Mesenchymal stem cell (in vitro differentiated cells and primary cell): ENCODE data around the gene SAGE1. TPM values are rescaled to one million over a fixed set of nuclear protein-coding genes. Genes with fewer than 3 reads are reported as not detected.
"Not testable (repeated sequence)": the region's sequence is repeated elsewhere in the genome, so short reads cannot be mapped to it uniquely, and the experiment has no call there.

Experiments
- DNase-seq: peaks from one replicate; pipeline ENCODE4 v3.0.0-alpha.2; 2013
- H2AFZ ChIP-seq: one replicate; pipeline ENCODE4 v1.6.1; 2013; ENCODE audit warnings: low read depth, mild to moderate bottlenecking, control low read depth, inconsistent platforms, low read length, moderate library complexity
- H2AK5ac ChIP-seq: 2 replicates; pipeline ENCODE4 v1.6.1; 2013; ENCODE audit warnings: low read length, moderate library complexity, mild to moderate bottlenecking, inconsistent platforms; ENCODE audit not compliant: severe bottlenecking
- H2BK120ac ChIP-seq: one replicate; pipeline ENCODE4 v1.6.1; 2013; ENCODE audit warnings: low read depth, mild to moderate bottlenecking, inconsistent platforms, low read length, moderate library complexity
- H2BK12ac ChIP-seq, 2 experiments: one replicate each; pipeline ENCODE4 v1.6.1; 2013; ENCODE audit warnings: inconsistent platforms in 2 of 2, low read length in 2 of 2, mild to moderate bottlenecking in 2 of 2, moderate library complexity in 2 of 2, control low read depth in 1 of 2
- H2BK15ac ChIP-seq: one replicate; pipeline ENCODE4 v1.6.1; 2013; ENCODE audit warnings: mild to moderate bottlenecking, low read depth, inconsistent platforms; ENCODE audit not compliant: poor library complexity, severe bottlenecking
- H2BK5ac ChIP-seq: 2 replicates; pipeline ENCODE4 v1.6.1; 2013; ENCODE audit warnings: low read depth, mild to moderate bottlenecking, low read length, control low read depth, inconsistent platforms; ENCODE audit not compliant: poor library complexity, severe bottlenecking
- H3K14ac ChIP-seq, 2 experiments: one replicate each; pipeline ENCODE4 v1.6.1; 2013; ENCODE audit warnings: inconsistent platforms in 2 of 2, low read length in 2 of 2, control low read depth in 1 of 2, mild to moderate bottlenecking in 1 of 2, moderate library complexity in 1 of 2
- H3K18ac ChIP-seq, 2 experiments: one replicate each; pipeline ENCODE4 v1.6.1; 2013; ENCODE audit warnings: inconsistent platforms in 2 of 2, low read length in 2 of 2, control low read depth in 1 of 2, low read depth in 1 of 2, mild to moderate bottlenecking in 1 of 2
- H3K23ac ChIP-seq, 2 experiments: one replicate each; pipeline ENCODE4 v1.6.1; 2013; ENCODE audit warnings: inconsistent platforms in 2 of 2, low read length in 2 of 2, mild to moderate bottlenecking in 2 of 2, moderate library complexity in 2 of 2, control low read depth in 1 of 2
- H3K27ac ChIP-seq: 2 replicates; pipeline ENCODE4 v1.5.1; 2013; ENCODE audit warnings: mild to moderate bottlenecking, moderate library complexity, low read length, control low read depth, inconsistent platforms; ENCODE audit not compliant: poor library complexity, severe bottlenecking
- H3K27me3 ChIP-seq, 2 experiments: 2 replicates each; pipeline versions ENCODE4 v1.6.1 to v1.7.0; 2013; ENCODE audit warnings: low read length in 2 of 2, mild to moderate bottlenecking in 2 of 2, moderate library complexity in 2 of 2, control low read depth in 1 of 2, inconsistent platforms in 1 of 2; ENCODE audit not compliant: control insufficient read depth in 1 of 2, insufficient read depth in 1 of 2
- H3K36me3 ChIP-seq, 2 experiments: 2 replicates each; pipeline versions ENCODE4 v1.6.1 to v1.7.0; 2013; ENCODE audit warnings: low read length in 2 of 2, control low read depth in 1 of 2, inconsistent platforms in 1 of 2, low read depth in 1 of 2, mild to moderate bottlenecking in 1 of 2; ENCODE audit not compliant: insufficient read depth in 2 of 2, control insufficient read depth in 1 of 2
- H3K4ac ChIP-seq, 2 experiments: one replicate each; pipeline ENCODE4 v1.6.1; 2013; ENCODE audit warnings: inconsistent platforms in 2 of 2, low read length in 2 of 2, mild to moderate bottlenecking in 2 of 2, moderate library complexity in 2 of 2, control low read depth in 1 of 2, low read depth in 1 of 2
- H3K4me1 ChIP-seq: 2 replicates; pipeline ENCODE4 v1.6.1; 2013; ENCODE audit warnings: low read depth, low read length, control low read depth; ENCODE audit not compliant: control insufficient read depth, insufficient read depth
- H3K4me2 ChIP-seq: 2 replicates; pipeline ENCODE4 v1.6.1; 2013; ENCODE audit warnings: low read length, mild to moderate bottlenecking, inconsistent platforms; ENCODE audit not compliant: poor library complexity, severe bottlenecking
- H3K4me3 ChIP-seq, 2 experiments: 2 replicates each; pipeline versions ENCODE4 v1.5.1 to v1.7.0; 2013; ENCODE audit warnings: low read length in 2 of 2, mild to moderate bottlenecking in 2 of 2, control low read depth in 1 of 2, low read depth in 1 of 2; ENCODE audit not compliant: insufficient read depth in 1 of 2
- H3K79me1 ChIP-seq: replicated peaks from 2 replicates; pipeline ENCODE4 v1.6.1; 2013; ENCODE audit warnings: mild to moderate bottlenecking, control low read depth, low read length, inconsistent platforms; ENCODE audit not compliant: poor library complexity, severe bottlenecking
- H3K9ac ChIP-seq: 2 replicates; pipeline ENCODE4 v1.7.0; 2013; ENCODE audit warnings: mild to moderate bottlenecking, low read length, moderate library complexity
- H3K9me3 ChIP-seq: 2 replicates; pipeline ENCODE4 v1.7.0; 2013; ENCODE audit warnings: mild to moderate bottlenecking, low read length; ENCODE audit not compliant: control insufficient read depth
- H4K8ac ChIP-seq: one replicate; pipeline ENCODE4 v1.6.1; 2013; ENCODE audit warnings: inconsistent platforms, mild to moderate bottlenecking, low read length, moderate library complexity
- H4K91ac ChIP-seq: one replicate; pipeline ENCODE4 v1.6.1; 2013; ENCODE audit warnings: mild to moderate bottlenecking, low read length, inconsistent platforms
- whole genome bisulfite sequencing: methylation state at CpG from one replicate; pipeline ENCODE4 v1.1.7; 2013; ENCODE audit warnings: mixed read lengths; 5-methylcytosine and 5-hydroxymethylcytosine counted together
- polyA plus RNA-seq, 2 experiments: library from polyadenylated mRNA; stranded (reverse); fragments of 200-250 nt; gene quantifications; one replicate each; pipeline ENCODE4 v1.2.3, GENCODE V29; 2013

The SAGE1 gene
- polyA plus RNA-seq (2013, experiment 1 of 2): not detected
- polyA plus RNA-seq (2013, experiment 2 of 2): not detected

GRCh38 chrX:135893294-135893817, at the start of gene SAGE1, which contains the start of gene CT45A10:
TSS of gene SAGE1 (plus strand) at chrX:135893716. CDS start at chrX:135896243, 2,527 bp downstream.
TSS of gene CT45A10 (minus strand) at chrX:135893444. CDS start at chrX:135885344, 8,100 bp downstream.
- no peak for DNase-seq
- no peaks in the 10 kb centered on the region for H3K27me3 ChIP-seq
- no peak within 1 kb of the TSS for H2BK120ac ChIP-seq
- WGBS: 83% methylated on average over 19 of the region's 22 CpGs
- H4K91ac ChIP-seq: no peak within 1 kb of the TSS
- no peak within 1 kb of the TSS for H3K23ac ChIP-seq
- no peak within 1 kb of the TSS for H3K9ac ChIP-seq
- no peak within 1 kb of the TSS for H3K18ac ChIP-seq
- H3K79me1 ChIP-seq: no peaks in the 10 kb centered on the region
- H3K4me1 ChIP-seq: no peaks in the 10 kb centered on the region
- H3K4me3 ChIP-seq: no peak within 1 kb of the TSS
- H2BK15ac ChIP-seq: no peak within 1 kb of the TSS
- no peak within 1 kb of the TSS for H2AFZ ChIP-seq
- no peak within 1 kb of the TSS for H2BK12ac ChIP-seq
- no peaks in the 10 kb centered on the region for H3K9me3 ChIP-seq
- no peak within 1 kb of the TSS for H4K8ac ChIP-seq
- H2BK5ac ChIP-seq: no peak within 1 kb of the TSS
- H3K27ac ChIP-seq: no peak within 1 kb of the TSS
- no peak within 1 kb of the TSS for H3K4ac ChIP-seq
- no peak within 1 kb of the TSS for H3K4me2 ChIP-seq
- no peak within 1 kb of the TSS for H3K14ac ChIP-seq
- no peaks in the 10 kb centered on the region for H3K36me3 ChIP-seq
- no peak within 1 kb of the TSS for H2AK5ac ChIP-seq

GRCh38 chrX:135854438-135854837, 39.1 kb upstream of the SAGE1 start, which contains the start of gene CT45A8:
TSS of gene CT45A8 (minus strand) at chrX:135854538. CDS start at chrX:135850783, 3,755 bp downstream.
- H3K36me3 ChIP-seq, H3K27me3 ChIP-seq: not testable (repeated sequence)
- WGBS: no CpG with 5 or more reads among the region's 17 CpGs

GRCh38 chrX:135871712-135872111, 21.8 kb upstream of the SAGE1 start, which contains the start of gene CT45A9:
TSS of gene CT45A9 (minus strand) at chrX:135871812. CDS start at chrX:135868061, 3,751 bp downstream.
- DNase-seq, H3K4me2 ChIP-seq, H3K27ac ChIP-seq, H2BK12ac ChIP-seq, H3K36me3 ChIP-seq, H3K9me3 ChIP-seq, H2BK120ac ChIP-seq, H2AK5ac ChIP-seq, H3K23ac ChIP-seq, H4K91ac ChIP-seq, H2BK15ac ChIP-seq, H3K18ac ChIP-seq, H3K4ac ChIP-seq, H2BK5ac ChIP-seq, H3K9ac ChIP-seq, H3K27me3 ChIP-seq, H3K4me3 ChIP-seq, H3K14ac ChIP-seq, H3K79me1 ChIP-seq, H2AFZ ChIP-seq, H3K4me1 ChIP-seq, H4K8ac ChIP-seq: not testable (repeated sequence)
- no CpG with 5 or more reads among the region's 17 CpGs for WGBS

More at GRCh38 chrX:135854438-135854837, 39.1 kb upstream of the SAGE1 start, which contains the start of gene CT45A8:
- H2BK15ac ChIP-seq, H3K4ac ChIP-seq, H3K79me1 ChIP-seq, DNase-seq, H3K4me2 ChIP-seq, H2AK5ac ChIP-seq, H4K8ac ChIP-seq, H3K9ac ChIP-seq, H2BK12ac ChIP-seq, H3K23ac ChIP-seq, H3K9me3 ChIP-seq, H3K18ac ChIP-seq, H2AFZ ChIP-seq, H3K14ac ChIP-seq, H2BK120ac ChIP-seq, H2BK5ac ChIP-seq, H4K91ac ChIP-seq, H3K4me1 ChIP-seq, H3K27ac ChIP-seq, H3K4me3 ChIP-seq: not testable (repeated sequence)

GRCh38 chrX:135882741-135883140, 10.8 kb upstream of the SAGE1 start:
- H3K4me2 ChIP-seq, H3K9ac ChIP-seq, H2AFZ ChIP-seq, H3K27me3 ChIP-seq, H3K4me3 ChIP-seq, H3K4me1 ChIP-seq, H3K36me3 ChIP-seq, H4K8ac ChIP-seq, H2BK120ac ChIP-seq, H3K23ac ChIP-seq, H4K91ac ChIP-seq, H2BK15ac ChIP-seq, H3K18ac ChIP-seq, H2AK5ac ChIP-seq, H3K9me3 ChIP-seq, H3K14ac ChIP-seq, H2BK12ac ChIP-seq, H3K27ac ChIP-seq, H3K79me1 ChIP-seq, H3K4ac ChIP-seq, H2BK5ac ChIP-seq, DNase-seq: not testable (repeated sequence)
- WGBS: no CpG with 5 or more reads among the region's 5 CpGs
